A549 (cell line): ENCODE data around the gene COPG1. TPM values are rescaled to one million over a fixed set of nuclear protein-coding genes. Genes with fewer than 3 reads are reported as not detected.

Experiments
- ATAC-seq, 2 experiments: fragments of 200-7000 bp in 1 of 2; fragments of >200 bp in 1 of 2; cut with Nextera tagmentation in 1 of 2; cut with Tn5 transposase in 1 of 2; 3 replicates each; pipeline versions ENCODE4 v1.8.0 to v1.9.1; 2018 to 2020; ENCODE audit warnings: mild to moderate bottlenecking in 1 of 2, moderate library complexity in 1 of 2
- CTCF ChIA-PET: fragments of 300-600 bp; sonication (Branson Sonifier 250); formaldehyde crosslinking; extraction: SDS; loops from one replicate; lab custom pipeline; 2021; ENCODE audit warnings: antibody characterized with exemption, inconsistent platforms; lab: Yijun Ruan, JAX
- POLR2A ChIA-PET: fragments of 350-600 bp; formaldehyde crosslinking; extraction: SDS; loops from one replicate; lab custom pipeline; 2021; ENCODE audit warnings: antibody characterized with exemption, inconsistent platforms; lab: Yijun Ruan, JAX
- DNase-seq, 2 experiments: peaks; one replicate each; pipeline versions ENCODE4 v3.0.0 to v3.0.0-alpha.2; 2011 to 2016; ENCODE audit warnings: low read depth in 1 of 2, low spot score in 1 of 2
- FAIRE-seq: peaks from 2 replicates; lab custom pipeline; 2011; peaks lifted over from hg19 to GRCh38; lab: Jason Lieb, UNC
- H3K27ac ChIP-seq, 2 experiments: fragments of >200 bp; sonication (Bioruptor Twin); formaldehyde crosslinking; 3 replicates each; pipeline ENCODE4 v1.5.1; 2016 to 2017
- H3K4me1 ChIP-seq: fragments of >200 bp; sonication (Bioruptor Twin); formaldehyde crosslinking; 3 replicates; pipeline ENCODE4 v1.6.1; 2016
- H3K4me2 ChIP-seq: fragments of >200 bp; sonication (Bioruptor Twin); formaldehyde crosslinking; 3 replicates; pipeline ENCODE4 v1.6.1; 2016
- H3K4me3 ChIP-seq: fragments of >200 bp; sonication (Bioruptor Twin); formaldehyde crosslinking; 3 replicates; pipeline ENCODE4 v1.5.1; 2016
- H3K9me3 ChIP-seq: fragments of >200 bp; sonication (Bioruptor Twin); formaldehyde crosslinking; 3 replicates; pipeline ENCODE4 v1.6.1; 2016
- BCL3 ChIP-seq: fragments of >200 bp; sonication (Bioruptor Twin); formaldehyde crosslinking; IDR thresholded peaks from 3 replicates; pipeline ENCODE4 v1.6.1; 2016
- BHLHE40 ChIP-seq: IDR thresholded peaks from 2 replicates; pipeline ENCODE4 v1.6.1; 2012; ENCODE audit warnings: low read depth, low read length, inconsistent platforms
- CBX2 ChIP-seq: fragments of 200-600 bp; sonication (generic); IDR thresholded peaks from 2 replicates; pipeline ENCODE4 v1.6.1; 2016; ENCODE audit warnings: low read depth, mild to moderate bottlenecking, borderline replicate concordance
- CHD2 ChIP-seq: fragments of 150-350 bp; IDR thresholded peaks from 2 replicates; pipeline ENCODE4 v1.6.1; 2014; ENCODE audit warnings: low read length; ENCODE audit not compliant: partially characterized antibody
- CHD4 ChIP-seq: fragments of 200-600 bp; sonication (generic); IDR thresholded peaks from 2 replicates; pipeline ENCODE4 v1.6.1; 2016; ENCODE audit warnings: antibody characterized with exemption, mild to moderate bottlenecking, borderline replicate concordance
- EHMT2 ChIP-seq: fragments of 200-600 bp; sonication (generic); IDR thresholded peaks from 2 replicates; pipeline ENCODE4 v1.6.1; 2016; ENCODE audit warnings: antibody characterized with exemption, low read depth, mild to moderate bottlenecking, moderate library complexity
- ELK1 ChIP-seq: fragments of 150-350 bp; IDR thresholded peaks from 2 replicates; pipeline ENCODE4 v1.6.1; 2014; ENCODE audit warnings: low read depth, mild to moderate bottlenecking, low read length
- ESRRA ChIP-seq: fragments of 150-350 bp; IDR thresholded peaks from 2 replicates; pipeline ENCODE4 v1.6.1; 2014; ENCODE audit warnings: mild to moderate bottlenecking, low read length, borderline replicate concordance
- FOSB ChIP-seq: fragments of 250-450 bp; sonication (Bioruptor Pico); IDR thresholded peaks from 2 replicates; pipeline ENCODE4 v1.5.0; 2020; ENCODE audit warnings: mild to moderate bottlenecking, moderate library complexity
- GATA3 ChIP-seq: IDR thresholded peaks from 2 replicates; pipeline ENCODE4 v1.6.1; 2012; ENCODE audit warnings: borderline replicate concordance
- HES2 ChIP-seq: fragments of >200 bp; sonication (Bioruptor Twin); formaldehyde crosslinking; IDR thresholded peaks from 2 replicates; pipeline ENCODE4 v1.6.1; 2016
- HMGXB4 ChIP-seq: fragments of 250-450 bp; sonication (Bioruptor Pico); IDR thresholded peaks from 2 replicates; pipeline ENCODE4 v1.5.0; 2021; ENCODE audit warnings: mild to moderate bottlenecking, moderate library complexity, borderline replicate concordance
- HOXA7 ChIP-seq: fragments of 250-450 bp; sonication (Bioruptor Pico); IDR thresholded peaks from 2 replicates; pipeline ENCODE4 v1.5.0; 2020; ENCODE audit warnings: mild to moderate bottlenecking, moderate library complexity
- HOXB5 ChIP-seq: fragments of 250-450 bp; sonication (Bioruptor Pico); IDR thresholded peaks from 2 replicates; pipeline ENCODE4 v1.5.0; 2020; ENCODE audit warnings: mild to moderate bottlenecking, moderate library complexity
- JUN ChIP-seq, 2 experiments: fragments of >200 bp; sonication (Bioruptor Twin); formaldehyde crosslinking; IDR thresholded peaks; 2 replicates in 1 of 2; 3 replicates in 1 of 2; pipeline ENCODE4 v1.6.1; 2016 to 2017
- JUNB ChIP-seq: fragments of >200 bp; sonication (Bioruptor Twin); formaldehyde crosslinking; IDR thresholded peaks from 2 replicates; pipeline ENCODE4 v1.6.1; 2016
- KDM1A ChIP-seq: fragments of 200-600 bp; sonication (generic); IDR thresholded peaks from 2 replicates; pipeline ENCODE4 v1.6.1; 2016; ENCODE audit warnings: low read depth, mild to moderate bottlenecking
- KDM5A ChIP-seq: fragments of 200-600 bp; sonication (generic); IDR thresholded peaks from 2 replicates; pipeline ENCODE4 v1.6.1; 2016; ENCODE audit warnings: antibody characterized with exemption, mild to moderate bottlenecking
- MAFK ChIP-seq: fragments of 450-650 bp; IDR thresholded peaks from 2 replicates; pipeline ENCODE4 v1.6.1; 2014; ENCODE audit not compliant: partially characterized antibody
- MAX ChIP-seq: IDR thresholded peaks from 2 replicates; pipeline ENCODE4 v1.6.1; 2012
- MYC ChIP-seq: IDR thresholded peaks from 2 replicates; pipeline ENCODE4 v1.6.1; 2012; ENCODE audit warnings: mild to moderate bottlenecking, inconsistent platforms, low read length, improper control_type of control experiment, borderline replicate concordance
- PBX3 ChIP-seq: IDR thresholded peaks from 2 replicates; pipeline ENCODE4 v1.6.1; 2012
- PHF8 ChIP-seq: fragments of 200-600 bp; sonication (generic); IDR thresholded peaks from 2 replicates; pipeline ENCODE4 v1.6.1; 2016; ENCODE audit warnings: low read depth, mild to moderate bottlenecking, antibody characterized with exemption, moderate library complexity, borderline replicate concordance
- POLR2A ChIP-seq: IDR thresholded peaks from 2 replicates; pipeline ENCODE4 v1.6.1; 2012; ENCODE audit warnings: mild to moderate bottlenecking, low read length
- RARB ChIP-seq: fragments of 250-450 bp; sonication (Bioruptor Pico); IDR thresholded peaks from 2 replicates; pipeline ENCODE4 v1.8.0; 2021; ENCODE audit warnings: mild to moderate bottlenecking, moderate library complexity
- REST ChIP-seq: fragments of 200-600 bp; sonication (generic); IDR thresholded peaks from 2 replicates; pipeline ENCODE4 v1.6.1; 2016; ENCODE audit warnings: antibody characterized with exemption, mild to moderate bottlenecking, moderate library complexity
- RNF2 ChIP-seq: fragments of 200-600 bp; sonication (generic); IDR thresholded peaks from 2 replicates; pipeline ENCODE4 v1.6.1; 2016; ENCODE audit warnings: low read depth, mild to moderate bottlenecking, antibody characterized with exemption, moderate library complexity, borderline replicate concordance
- SMC3 ChIP-seq: fragments of >200 bp; sonication (Bioruptor Twin); formaldehyde crosslinking; IDR thresholded peaks from 3 replicates; pipeline ENCODE4 v1.6.1; 2018; ENCODE audit warnings: inconsistent platforms
- TFCP2L1 ChIP-seq: fragments of 250-450 bp; sonication (Bioruptor Pico); IDR thresholded peaks from 2 replicates; pipeline ENCODE4 v1.5.0; 2021; ENCODE audit warnings: mild to moderate bottlenecking
- TP53 ChIP-seq: fragments of 250-450 bp; sonication (Bioruptor Pico); IDR thresholded peaks from 2 replicates; pipeline ENCODE4 v1.5.0; 2021; ENCODE audit warnings: mild to moderate bottlenecking, moderate library complexity
- WGBS: methylation state at CpG from one replicate; pipeline ENCODE4 v1.1.6; 2017; ENCODE audit errors: missing lambda C conversion rate; 5-methylcytosine and 5-hydroxymethylcytosine counted together
- polyA minus RNA-seq: library from RNA; depleted of rRNA, polyadenylated mRNA; stranded (reverse); fragments of >200 nt; gene quantifications from 2 replicates; pipeline ENCODE4 v1.2.3, GENCODE V29; 2011; rRNA and poly(A)+ RNA removed
- polyA plus RNA-seq, 4 experiments: library from polyadenylated mRNA; depleted of rRNA in 3 of 4; stranded (reverse); fragments of >200 nt; fragmentation: RNase III in 1 of 4; extraction: RNeasy Plus Mini Kit Qiagen cat#74134 plus additional on column Dnase treatment in 1 of 4; gene quantifications; 2 replicates in 3 of 4; 3 replicates in 1 of 4; pipeline ENCODE4 v1.2.3, GENCODE V29; 2011 to 2017

The COPG1 gene
- polyA plus RNA-seq (2011; rRNA removed) (86.5 and 90.2 TPM in 2 replicates), polyA plus RNA-seq (2017; fragmentation: RNase III; extraction: RNeasy Plus Mini Kit Qiagen cat#74134 plus additional on column Dnase treatment) (72.2 to 90.0 TPM (median 80.6 TPM) in 3 replicates), polyA minus RNA-seq (183 and 220 TPM in 2 replicates)
- polyA plus RNA-seq (2012; cell fraction: cytosol; rRNA removed), result 40.8 and 42.1 TPM in 2 replicates
- 64.5 and 70.3 TPM in 2 replicates for polyA plus RNA-seq (2012; cell fraction: nucleus; rRNA removed)

- DNase-seq (peak; percentile 83 to 90), ATAC-seq (peak; percentile 88 to 93), FAIRE-seq (no peak)
- Histone ChIP-seq H3K4me3 (peak within 1 kb of the TSS; percentile 85), H3K4me2 (peak within 1 kb of the TSS; percentile 80), H3K9me3 (no peaks in the 10 kb centered on the region), H3K4me1 (peaks cover 21% of the 10 kb centered on the region; the same call in 2 of the 3 replicates), H3K27ac (peak within 1 kb of the TSS; percentile 95 to 98)
- CTCF ChIA-PET, result interaction anchor here (1.1 to 6.8 kb wide), 3 partner anchors 23 to 198 kb away, joined by 3 to 83 read pairs (median 73); partner anchors contain the start of gene ISY1
- WGBS, result 3% methylated on average over 26 of the region's 48 CpGs
- POLR2A ChIA-PET, result interaction anchor here (0.5 to 1.8 kb wide), 11 partner anchors 9 to 279 kb away, joined by 3 to 16 read pairs (median 5); partner anchors contain the start of gene CNBP
- TF ChIP-seq REST (no peak), BCL3 (peak; percentile 35; the same call in 1 of the 3 replicates), KDM1A (no peak), HOXA7 (no peak), JUNB (no peak), CHD2 (no peak), HES2 (no peak), HMGXB4 (CRISPR knock-in tag) (no peak), FOSB (CRISPR knock-in tag) (no peak), ELK1 (no peak), RNF2 (no peak), TP53 (CRISPR knock-in tag) (no peak), MYC (peak; percentile 7; the same call in 1 of the 2 replicates), PHF8 (peak; percentile 93), HOXB5 (CRISPR knock-in tag) (no peak), SMC3 (no peak), BHLHE40 (no peak), TFCP2L1 (CRISPR knock-in tag) (no peak), JUN (IDR thresholded peaks at IDR 0.05) (peak; percentile 60 to 66; a peak in 3 of 5 replicates), EHMT2 (no peak), RARB (CRISPR knock-in tag) (no peak), POLR2A (peak; percentile 84), MAX (peak; percentile 56), GATA3 (no peak), CHD4 (no peak), ESRRA (no peak), MAFK (no peak), KDM5A (0 out of 2 replicates have a peak, but pooled peaks have one; percentile 26), PBX3 (no peak), CBX2 (no peak)
Observed at GRCh38 chr3:129249284-129250065, at the start of gene COPG1. COPG1 (plus strand) TSS chr3:129249606; CDS start chr3:129249710, 104 bp downstream.
